H9 (cell line): ENCODE measurements around the gene DUSP7. TPM values are rescaled to one million over a fixed set of nuclear protein-coding genes. Genes with fewer than 3 reads are reported as not detected.

Experiments
- DNase-seq: peaks from one replicate; pipeline ENCODE4 v3.0.0-alpha.2; 2017
- H2AFZ ChIP-seq: one replicate; pipeline ENCODE4 v1.6.1; 2013; ENCODE audit warnings: mild to moderate bottlenecking, low read length, control low read depth, moderate library complexity
- H2AK5ac ChIP-seq: 2 replicates; pipeline ENCODE4 v1.6.1; 2013; ENCODE audit warnings: low read length, control low read depth, mixed read lengths; ENCODE audit not compliant: insufficient read length
- H2BK120ac ChIP-seq: one replicate; pipeline ENCODE4 v1.6.1; 2013; ENCODE audit warnings: low read depth, mild to moderate bottlenecking, low read length, control low read depth, inconsistent platforms; ENCODE audit not compliant: poor library complexity, severe bottlenecking
- H2BK12ac ChIP-seq: 2 replicates; pipeline ENCODE4 v1.6.1; 2013; ENCODE audit warnings: low read length, control low read depth, mixed read lengths, low read depth; ENCODE audit not compliant: insufficient read length
- H2BK15ac ChIP-seq: 2 replicates; pipeline ENCODE4 v1.6.1; 2013; ENCODE audit warnings: low read depth, low read length, control low read depth
- H2BK20ac ChIP-seq: one replicate; pipeline ENCODE4 v1.6.1; 2013; ENCODE audit warnings: low read depth, mild to moderate bottlenecking, low read length, control low read depth, inconsistent platforms; ENCODE audit not compliant: poor library complexity, severe bottlenecking
- H2BK5ac ChIP-seq: 2 replicates; pipeline ENCODE4 v1.6.1; 2013; ENCODE audit warnings: low read length, control low read depth, mixed read lengths; ENCODE audit not compliant: insufficient read length
- H3K14ac ChIP-seq: 2 replicates; pipeline ENCODE4 v1.6.1; 2013; ENCODE audit warnings: low read length, control low read depth; ENCODE audit not compliant: insufficient read depth
- H3K18ac ChIP-seq: 2 replicates; pipeline ENCODE4 v1.6.1; 2013; ENCODE audit warnings: low read depth, mild to moderate bottlenecking, mixed read lengths, low read length, control low read depth; ENCODE audit not compliant: insufficient read length
- H3K23ac ChIP-seq: 2 replicates; pipeline ENCODE4 v1.6.1; 2013; ENCODE audit warnings: low read length, control low read depth, mixed read lengths, low read depth; ENCODE audit not compliant: insufficient read length
- H3K23me2 ChIP-seq: 2 replicates; pipeline ENCODE4 v1.6.1; 2013; ENCODE audit warnings: low read depth, mild to moderate bottlenecking, mixed read lengths, low read length, control low read depth; ENCODE audit not compliant: insufficient read length, poor library complexity, severe bottlenecking
- H3K27ac ChIP-seq: 2 replicates; pipeline ENCODE4 v1.5.1; 2013; ENCODE audit warnings: low read length, control low read depth, mixed read lengths, low read depth; ENCODE audit not compliant: insufficient read length
- H3K27me3 ChIP-seq: 2 replicates; pipeline ENCODE4 v1.6.1; 2013; ENCODE audit warnings: low read length, control low read depth, inconsistent platforms; ENCODE audit not compliant: insufficient read depth
- H3K4ac ChIP-seq: 2 replicates; pipeline ENCODE4 v1.6.1; 2013; ENCODE audit warnings: low read depth, mild to moderate bottlenecking, control low read depth, inconsistent platforms, low read length, moderate library complexity
- H3K4me1 ChIP-seq: 2 replicates; pipeline ENCODE4 v1.6.1; 2013; ENCODE audit warnings: low read length, control low read depth, inconsistent platforms; ENCODE audit not compliant: insufficient read depth
- H3K4me2 ChIP-seq: 2 replicates; pipeline ENCODE4 v1.6.1; 2013; ENCODE audit warnings: low read length, control low read depth, mixed read lengths; ENCODE audit not compliant: insufficient read length, insufficient read depth
- H3K56ac ChIP-seq: 2 replicates; pipeline ENCODE4 v1.6.1; 2013; ENCODE audit warnings: low read depth, mild to moderate bottlenecking, mixed read lengths, low read length, control low read depth; ENCODE audit not compliant: insufficient read length
- H3K79me1 ChIP-seq: 2 replicates; pipeline ENCODE4 v1.6.1; 2013; ENCODE audit warnings: low read depth, mild to moderate bottlenecking, moderate library complexity, low read length, control low read depth, inconsistent platforms; ENCODE audit not compliant: insufficient read depth, poor library complexity, severe bottlenecking
- H3K79me2 ChIP-seq: 2 replicates; pipeline ENCODE4 v1.6.1; 2013; ENCODE audit warnings: low read length, control low read depth, inconsistent platforms; ENCODE audit not compliant: insufficient read depth
- H3K9ac ChIP-seq: 2 replicates; pipeline ENCODE4 v1.6.1; 2013; ENCODE audit warnings: low read length, control low read depth, mixed read lengths; ENCODE audit not compliant: insufficient read length; ENCODE audit errors: extremely low read depth
- H3K9me3 ChIP-seq: one replicate; pipeline ENCODE4 v1.6.1; 2013; ENCODE audit warnings: low read depth, low read length, inconsistent platforms; ENCODE audit not compliant: control insufficient read depth
- H3T11ph ChIP-seq: one replicate; pipeline ENCODE4 v1.6.1; 2013; ENCODE audit warnings: mild to moderate bottlenecking, low read length, control low read depth, inconsistent platforms
- H4K20me1 ChIP-seq: one replicate; pipeline ENCODE4 v1.6.1; 2013; ENCODE audit not compliant: control insufficient read depth, insufficient read length, insufficient read depth
- H4K5ac ChIP-seq: 2 replicates; pipeline ENCODE4 v1.6.1; 2013; ENCODE audit warnings: low read depth, mild to moderate bottlenecking, mixed read lengths, low read length, control low read depth; ENCODE audit not compliant: insufficient read length
- H4K8ac ChIP-seq: replicated peaks from 2 replicates; pipeline ENCODE4 v1.6.1; 2013; ENCODE audit warnings: low read length, control low read depth, mixed read lengths, low read depth; ENCODE audit not compliant: insufficient read length
- H4K91ac ChIP-seq: 2 replicates; pipeline ENCODE4 v1.6.1; 2013; ENCODE audit warnings: low read depth, mild to moderate bottlenecking, moderate library complexity, mixed read lengths, low read length, control low read depth; ENCODE audit not compliant: insufficient read length
- H3K27ac Mint-ChIP-seq, 3 experiments: 2 replicates in 2 of 3; 3 replicates in 1 of 3; pipeline ENCODE4 v1.8.0; 2020 to 2021; ENCODE audit warnings: mixed read lengths in 3 of 3, mild to moderate bottlenecking in 1 of 3, moderate library complexity in 1 of 3
- H3K27me3 Mint-ChIP-seq: 2 replicates; pipeline ENCODE4 v1.8.0; 2021; ENCODE audit warnings: low read depth, mild to moderate bottlenecking, moderate library complexity, mixed read lengths
- H3K36me3 Mint-ChIP-seq, 3 experiments: 2 replicates in 2 of 3; 3 replicates in 1 of 3; pipeline ENCODE4 v1.8.0; 2020 to 2021; ENCODE audit warnings: low read depth in 3 of 3, mixed read lengths in 3 of 3; ENCODE audit not compliant: insufficient read depth in 1 of 3
- H3K4me1 Mint-ChIP-seq, 2 experiments: 2 replicates each; pipeline ENCODE4 v1.8.0; 2020; ENCODE audit warnings: mixed read lengths in 2 of 2
- H3K4me3 Mint-ChIP-seq, 2 experiments: 2 replicates in 1 of 2; 3 replicates in 1 of 2; pipeline ENCODE4 v1.8.0; 2020 to 2021; ENCODE audit warnings: mild to moderate bottlenecking in 2 of 2, mixed read lengths in 2 of 2, moderate library complexity in 1 of 2
- H3K9me3 Mint-ChIP-seq, 2 experiments: 2 replicates in 1 of 2; 3 replicates in 1 of 2; pipeline ENCODE4 v1.8.0; 2020; ENCODE audit warnings: mild to moderate bottlenecking in 2 of 2, mixed read lengths in 2 of 2, moderate library complexity in 1 of 2
- CTCF ChIP-seq: fragments of 200-600 bp; sonication (generic); conservative IDR thresholded peaks from 3 replicates; pipeline ENCODE4 v1.8.0; 2021; ENCODE audit warnings: antibody characterized with exemption, mild to moderate bottlenecking
- WGBS: extraction: QIAGEN DNeasy Blood & Tissue Kit; methylation state at CpG from one replicate; pipeline ENCODE4 v1.1.7; 2013; ENCODE audit warnings: missing lambda C conversion rate, low lambda C conversion rate, mixed read lengths; ENCODE audit not compliant: insufficient read length; ENCODE audit errors: extremely low coverage; 5-methylcytosine and 5-hydroxymethylcytosine counted together
- total RNA-seq: library from RNA; stranded (reverse); gene quantifications from 2 replicates; pipeline ENCODE4 v1.2.1, GENCODE V29; 2021

DUSP7 gene
- total RNA-seq, 1 experiment from 2014 or later = 24.0 TPM

- Histone ChIP-seq H3K23me2 (no peaks in the 10 kb centered on the region), H4K8ac (no peak overlapping the region), H2AFZ (no peak overlapping the region), H3K4me1 (no peaks in the 10 kb centered on the region), H4K20me1 (no peaks in the 10 kb centered on the region), H2BK12ac (no peak overlapping the region), H3K27me3 (no peaks in the 10 kb centered on the region), H3K56ac (no peak overlapping the region), H4K91ac (no peak overlapping the region), H2BK5ac (no peak overlapping the region), H3K79me2 (no peaks in the 10 kb centered on the region), H2BK15ac (no peak overlapping the region), H3K23ac (no peak overlapping the region), H3K79me1 (no peaks in the 10 kb centered on the region), H3K4me2 (no peak overlapping the region), H3K14ac (no peak overlapping the region), H4K5ac (no peak overlapping the region), H3T11ph (no peak overlapping the region), H2BK120ac (no peak overlapping the region), H3K9me3 (no peaks in the 10 kb centered on the region), H3K4ac (no peak overlapping the region), H3K27ac (no peak overlapping the region), H2AK5ac (no peak overlapping the region), H3K18ac (no peak overlapping the region), H2BK20ac (no peak overlapping the region), H3K9ac (no peak overlapping the region)
- Mint-ChIP-seq H3K27ac (no peak overlapping the region), H3K36me3 (peaks cover 0 to 25% (median 19%) of the 10 kb centered on the region in 3 experiments; a peak in 5 of 7 replicates), H3K9me3 (no peaks in the 10 kb centered on the region), H3K27me3 (no peaks in the 10 kb centered on the region; the same call in 1 of the 2 replicates), H3K4me3 (no peak overlapping the region), H3K4me1 (peaks cover 2 to 5% of the 10 kb centered on the region in 2 experiments; a peak in 1 of 4 replicates)
- no CpG with 5 or more reads among the region's 5 CpGs for WGBS
- TF ChIP-seq CTCF = no peak
- DNase-seq = no peak
Measured at GRCh38 chr3:52072020-52072419, 15.6 kb upstream of the DUSP7 start.
